Colonic mucosa (tissue), 4 donors: ENCODE data around the gene ARID3C. TPM values are rescaled to one million over a fixed set of nuclear protein-coding genes. Genes with fewer than 3 reads are reported as not detected.

ENCODE experiments used
- DNase-seq: peaks from one replicate; pipeline ENCODE4 v3.0.0-alpha.2; 2020
- H3K27ac ChIP-seq: fragments of 200-600 bp; one replicate; pipeline ENCODE4 v1.8.0; 2021
- H3K27me3 ChIP-seq: fragments of 200-600 bp; one replicate; pipeline ENCODE4 v1.8.0; 2021
- H3K36me3 ChIP-seq: fragments of 200-600 bp; one replicate; pipeline ENCODE4 v1.8.0; 2021
- H3K4me1 ChIP-seq: fragments of 200-600 bp; one replicate; pipeline ENCODE4 v1.8.0; 2021; ENCODE audit warnings: mild to moderate bottlenecking
- H3K4me3 ChIP-seq: fragments of 200-600 bp; one replicate; pipeline ENCODE4 v1.8.0; 2021
- H3K9ac ChIP-seq, 2 donors: one replicate each; pipeline ENCODE4 v1.7.0; 2013; ENCODE audit warnings: control low read depth in 2 of 2, low read depth in 2 of 2, low read length in 2 of 2
- H3K9me3 ChIP-seq: fragments of 200-600 bp; one replicate; pipeline ENCODE4 v1.8.0; 2021
- intact Hi-C: fragments of 100-400 bp; cut with DNase I; formaldehyde crosslinking; loops from one replicate; pipeline ENCODE4 v1.14.1; 2022
- total RNA-seq, 2 donors: library from RNA; stranded (reverse); fragmentation: NEBNext Ultra II Directional in 1 of 2; extraction: Animal tissue kit (Norgen Biotek cat#: 25700) in 1 of 2; gene quantifications; one replicate each; pipeline ENCODE4 v1.2.1, GENCODE V29; 2021
- TF ChIP-seq, protein P1 (sequence below): fragments of 200-600 bp; IDR thresholded peaks from one replicate; pipeline ENCODE4 v1.8.0; 2022; ENCODE audit warnings: antibody characterized with exemption, mild to moderate bottlenecking
- donor health status: healthy.
- donor health status: DM: no; HTN: no; CAD: no.
- donor health status: DM: no; HTN: no; CAD: no.

The ARID3C gene
- total RNA-seq, 2 donors from 2014 or later, result not detected

DNA sequence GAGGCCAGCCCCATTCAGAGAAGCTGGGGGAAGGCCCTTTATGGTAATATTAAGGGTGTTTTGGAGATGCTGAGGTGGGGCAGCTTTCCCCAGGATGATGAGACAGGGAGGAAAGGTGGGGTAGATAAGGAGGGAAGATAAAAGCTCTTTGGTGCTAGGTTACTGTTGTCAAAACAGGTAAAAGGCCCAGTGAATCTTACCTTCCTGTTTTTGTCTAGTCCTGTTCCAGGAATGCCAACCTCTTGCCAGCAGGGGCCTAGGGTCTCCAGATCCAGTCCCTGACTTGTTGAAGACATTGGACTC is 34.4 kb upstream of the ARID3C start:
- Histone ChIP-seq H3K9ac (no peak overlapping the region), H3K4me3 (no peak overlapping the region), H3K9me3 (no peaks in the 10 kb centered on the region), H3K27me3 (no peaks in the 10 kb centered on the region), H3K4me1 (no peaks in the 10 kb centered on the region), H3K36me3 (no peaks in the 10 kb centered on the region), H3K27ac (no peak overlapping the region)
- no peak for DNase-seq
- TF ChIP-seq, protein P1, sequence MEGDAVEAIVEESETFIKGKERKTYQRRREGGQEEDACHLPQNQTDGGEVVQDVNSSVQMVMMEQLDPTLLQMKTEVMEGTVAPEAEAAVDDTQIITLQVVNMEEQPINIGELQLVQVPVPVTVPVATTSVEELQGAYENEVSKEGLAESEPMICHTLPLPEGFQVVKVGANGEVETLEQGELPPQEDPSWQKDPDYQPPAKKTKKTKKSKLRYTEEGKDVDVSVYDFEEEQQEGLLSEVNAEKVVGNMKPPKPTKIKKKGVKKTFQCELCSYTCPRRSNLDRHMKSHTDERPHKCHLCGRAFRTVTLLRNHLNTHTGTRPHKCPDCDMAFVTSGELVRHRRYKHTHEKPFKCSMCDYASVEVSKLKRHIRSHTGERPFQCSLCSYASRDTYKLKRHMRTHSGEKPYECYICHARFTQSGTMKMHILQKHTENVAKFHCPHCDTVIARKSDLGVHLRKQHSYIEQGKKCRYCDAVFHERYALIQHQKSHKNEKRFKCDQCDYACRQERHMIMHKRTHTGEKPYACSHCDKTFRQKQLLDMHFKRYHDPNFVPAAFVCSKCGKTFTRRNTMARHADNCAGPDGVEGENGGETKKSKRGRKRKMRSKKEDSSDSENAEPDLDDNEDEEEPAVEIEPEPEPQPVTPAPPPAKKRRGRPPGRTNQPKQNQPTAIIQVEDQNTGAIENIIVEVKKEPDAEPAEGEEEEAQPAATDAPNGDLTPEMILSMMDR, result no peak
- intact Hi-C loops, result no loop called here

DNA sequence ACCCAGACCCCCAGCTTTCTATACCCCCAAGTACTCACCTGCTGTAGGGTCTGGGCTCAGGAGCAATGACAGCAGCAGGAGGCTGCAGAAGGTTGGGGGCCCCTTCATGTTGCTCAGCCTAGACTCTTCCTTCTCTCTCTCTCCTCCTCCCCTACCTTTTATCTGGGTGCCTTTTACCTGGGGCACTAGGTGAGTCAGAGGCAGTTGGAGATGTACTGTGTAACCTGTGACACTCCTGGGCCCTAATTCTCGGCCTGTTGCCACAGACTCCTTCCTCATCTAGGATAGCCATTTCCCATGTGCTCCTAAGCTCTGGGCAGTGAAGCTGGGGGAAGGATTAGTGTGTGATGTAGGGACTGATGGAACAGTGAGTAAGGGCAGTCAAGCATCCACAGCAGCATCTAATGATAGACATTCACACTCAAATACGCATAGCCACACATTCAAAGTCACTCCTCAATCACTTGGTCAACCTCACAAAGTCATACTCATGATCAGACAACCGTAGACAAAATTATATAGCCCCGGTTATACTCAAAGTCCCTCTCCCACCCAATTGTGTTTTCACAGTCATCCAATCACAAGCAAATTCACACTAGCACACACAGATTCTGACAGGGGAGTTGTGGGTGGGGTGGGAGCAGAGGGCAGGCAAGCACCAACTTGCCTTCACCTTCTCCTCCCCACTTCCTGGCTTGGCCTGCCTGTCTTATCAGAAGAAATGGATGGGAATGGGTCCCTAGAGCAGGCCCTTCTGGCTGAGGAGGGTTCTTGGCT is 33.8 kb upstream of the ARID3C start, which contains the start of gene CCL27:
Gene CCL27, minus strand, starts transcription at position 132 of the 777 bp plus-strand sequence. Its CDS starts 24 bp downstream, at position 108.
- Histone ChIP-seq H3K4me3 (no peak within 1 kb of the TSS), H3K27ac (no peak within 1 kb of the TSS), H3K27me3 (no peaks in the 10 kb centered on the region), H3K9ac (no peak within 1 kb of the TSS), H3K4me1 (no peaks in the 10 kb centered on the region), H3K9me3 (no peaks in the 10 kb centered on the region), H3K36me3 (no peaks in the 10 kb centered on the region)
- intact Hi-C loops, result no loop called here
- no peak for DNase-seq
- TF ChIP-seq, protein P1, result no peak

DNA sequence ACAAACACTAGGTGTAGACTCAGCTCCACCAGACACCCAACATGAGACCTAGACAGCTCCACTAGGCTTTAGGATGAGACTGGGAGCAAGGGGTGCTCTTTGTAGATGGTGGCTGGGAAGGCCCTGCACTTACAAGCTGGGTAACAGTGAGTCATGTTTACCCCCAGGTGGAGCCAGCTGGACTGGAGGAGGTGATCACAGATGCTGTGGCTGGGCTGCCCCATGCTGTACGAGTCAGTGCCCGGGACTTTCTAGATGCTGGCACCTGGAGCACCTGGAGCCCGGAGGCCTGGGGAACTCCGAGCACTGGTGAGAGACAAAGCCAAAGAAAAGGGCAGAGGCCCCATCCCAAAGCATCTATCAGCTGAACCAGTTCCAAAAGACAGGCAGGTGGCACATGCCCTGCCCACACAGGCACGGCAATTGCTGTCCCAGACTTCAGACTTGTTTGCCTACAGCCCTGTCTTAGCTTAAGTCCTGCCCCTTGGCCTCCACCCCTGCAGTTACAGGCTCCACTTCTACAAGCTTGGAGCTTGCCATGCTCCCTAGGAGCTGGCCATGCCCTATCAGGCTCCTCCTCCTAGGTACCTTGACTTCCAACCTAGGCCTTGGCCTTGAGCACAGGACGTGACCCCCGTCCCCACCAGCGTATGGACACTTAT is 30.9 kb upstream of the ARID3C start:
- Histone ChIP-seq H3K9ac (no peak overlapping the region), H3K9me3 (no peaks in the 10 kb centered on the region), H3K27ac (no peak overlapping the region), H3K36me3 (no peaks in the 10 kb centered on the region), H3K4me3 (no peak overlapping the region), H3K4me1 (no peaks in the 10 kb centered on the region), H3K27me3 (no peaks in the 10 kb centered on the region)
- intact Hi-C loops, result no loop called here
- TF ChIP-seq, protein P1, result no peak
- peak; percentile 64 for DNase-seq

DNA sequence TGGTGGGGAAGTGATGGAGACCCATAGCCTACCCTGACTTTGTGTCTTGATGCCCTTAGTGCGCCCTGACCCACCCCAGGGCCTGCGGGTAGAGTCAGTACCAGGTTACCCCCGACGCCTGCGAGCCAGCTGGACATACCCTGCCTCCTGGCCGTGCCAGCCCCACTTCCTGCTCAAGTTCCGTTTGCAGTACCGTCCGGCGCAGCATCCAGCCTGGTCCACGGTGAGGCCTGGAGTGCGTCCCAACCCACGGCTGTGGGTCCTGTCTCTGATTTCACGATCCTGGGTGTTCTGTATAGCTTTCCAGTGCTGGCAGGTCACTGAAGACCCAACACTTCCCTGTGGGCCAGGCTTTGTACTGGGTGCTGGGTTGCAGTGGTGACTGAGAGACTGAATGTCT is 29.6 kb upstream of the ARID3C start:
- H3K9ac ChIP-seq, result no peak overlapping the region
- H3K4me3 ChIP-seq, result no peak overlapping the region
- intact Hi-C loops, result no loop called here
- H3K27ac ChIP-seq, result no peak overlapping the region
- no peaks in the 10 kb centered on the region for H3K36me3 ChIP-seq
- H3K4me1 ChIP-seq, result no peaks in the 10 kb centered on the region
- TF ChIP-seq, protein P1, result no peak
- no peak for DNase-seq
- H3K9me3 ChIP-seq, result no peaks in the 10 kb centered on the region
- no peaks in the 10 kb centered on the region for H3K27me3 ChIP-seq

DNA sequence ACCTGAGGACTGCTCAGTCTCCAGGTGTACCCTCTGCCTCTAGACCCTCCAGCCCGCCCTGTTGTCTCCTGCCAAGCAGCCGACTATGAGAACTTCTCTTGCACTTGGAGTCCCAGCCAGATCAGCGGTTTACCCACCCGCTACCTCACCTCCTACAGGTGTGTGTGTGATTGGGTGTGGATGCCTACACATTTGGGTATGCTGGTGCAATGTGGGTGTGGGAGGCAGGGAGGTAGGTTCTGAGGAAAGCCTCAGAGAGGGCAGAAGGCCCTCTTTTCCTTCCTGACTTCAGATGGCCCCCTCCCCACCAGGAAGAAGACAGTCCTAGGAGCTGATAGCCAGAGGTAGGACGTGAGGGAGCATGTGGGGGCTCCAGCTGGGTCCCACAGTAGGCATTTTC is 28.1 kb upstream of the ARID3C start:
- peaks cover 5% of the 10 kb centered on the region for H3K4me1 ChIP-seq

More for the DNA sequence above, 28.1 kb upstream of the ARID3C start:
- no peak overlapping the region for H3K4me3 ChIP-seq
- TF ChIP-seq, protein P1, result no peak
- no peak for DNase-seq
- no peak overlapping the region for H3K9ac ChIP-seq
- H3K27me3 ChIP-seq, result no peaks in the 10 kb centered on the region
- intact Hi-C loops, result no loop called here
- H3K36me3 ChIP-seq, result no peaks in the 10 kb centered on the region
- H3K9me3 ChIP-seq, result no peaks in the 10 kb centered on the region
- no peak overlapping the region for H3K27ac ChIP-seq
